Mononuclear cell (primary cell): Measurements from ENCODE around the gene ZFP62. TPM values are rescaled to one million over a fixed set of nuclear protein-coding genes. Genes with fewer than 3 reads are reported as not detected.

ENCODE experiments used
- H3K27me3 ChIP-seq: 2 replicates; pipeline ENCODE4 v1.6.0; 2011; ENCODE audit warnings: low read length, control low read depth; ENCODE audit not compliant: insufficient read depth
- H3K4me1 ChIP-seq: 2 replicates; pipeline ENCODE4 v1.5.1; 2011; ENCODE audit warnings: mild to moderate bottlenecking, low read length, control low read depth; ENCODE audit not compliant: insufficient read depth
- H3K4me3 ChIP-seq: 2 replicates; pipeline ENCODE4 v1.5.1; 2011; ENCODE audit warnings: mild to moderate bottlenecking, low read length, moderate library complexity
- H3K9me3 ChIP-seq: 2 replicates; pipeline ENCODE4 v1.5.1; 2011; ENCODE audit warnings: low read depth, mild to moderate bottlenecking, control low read depth, low read length
- total RNA-seq: library from RNA; depleted of rRNA; stranded (reverse); fragments of >200 nt; gene quantifications from one replicate; pipeline ENCODE4 v1.2.3, GENCODE V29; 2012

The ZFP62 gene
- total RNA-seq, 1 donor: 9.4 TPM

- no peaks in the 10 kb centered on the region for H3K9me3 ChIP-seq
- H3K4me3 ChIP-seq: peak overlapping the region; percentile 57
Observed at GRCh38 chr5:180801596-180802324, 59.3 kb downstream of the ZFP62 start.

GRCh38 chr5:180799902-180800801 is 60.9 kb downstream of the ZFP62 start:
- Histone ChIP-seq H3K4me1 (peaks cover 81% of the 10 kb centered on the region), H3K27me3 (no peaks in the 10 kb centered on the region), H3K9me3 (no peaks in the 10 kb centered on the region), H3K4me3 (no peak overlapping the region)

More at GRCh38 chr5:180801596-180802324, 59.3 kb downstream of the ZFP62 start:
- Histone ChIP-seq H3K27me3 (no peaks in the 10 kb centered on the region), H3K4me1 (peaks cover 83% of the 10 kb centered on the region)

- Histone ChIP-seq H3K4me1 (peaks cover 71% of the 10 kb centered on the region), H3K9me3 (no peaks in the 10 kb centered on the region), H3K27me3 (no peaks in the 10 kb centered on the region), H3K4me3 (no peak overlapping the region)
Observed at GRCh38 chr5:180799194-180799593, 61.9 kb downstream of the ZFP62 start.

GRCh38 chr5:180798193-180798592 is 62.9 kb downstream of the ZFP62 start:
- no peaks in the 10 kb centered on the region for H3K9me3 ChIP-seq
- H3K27me3 ChIP-seq: no peaks in the 10 kb centered on the region
- H3K4me1 ChIP-seq: peaks cover 71% of the 10 kb centered on the region
- no peak overlapping the region for H3K4me3 ChIP-seq

Other genes with a start within 250 kb of the ZFP62 start
- gene FLT4, start 211.7 kb downstream of the ZFP62 start, total RNA-seq: 1.3 TPM
- not detected for gene OR2Y1, start 121.2 kb downstream of the ZFP62 start, total RNA-seq
- gene MGAT1, start 58.5 kb downstream of the ZFP62 start, total RNA-seq: 119 TPM
- gene BTNL8, start 37.9 kb upstream of the ZFP62 start, total RNA-seq: not detected
- not detected for gene BTNL3, start 127.6 kb upstream of the ZFP62 start, total RNA-seq
- 0.21 TPM for gene BTNL9, start 179.0 kb upstream of the ZFP62 start, total RNA-seq